CD4-positive, alpha-beta T cell treated with Interleukin-1 beta for 1 hour (primary cell): ENCODE data around the gene DEF6.
A peak's percentile ranks its signal among the peaks of the same experiment; 100 is the strongest.

Experiments
- DNase-seq, 2 donors: peaks; one replicate each; pipeline ENCODE4 v3.0.0-alpha.2; 2020 to 2022

DEF6 gene

GRCh38 chr6:35343835-35344550 lies 46.4 kb downstream of the DEF6 start:
- DNase-seq: no peak

- no peak for DNase-seq
Measured at GRCh38 chr6:35351422-35351821, 53.8 kb downstream of the DEF6 start.

- no peak for DNase-seq
Measured at GRCh38 chr6:35352735-35353134, 55.1 kb downstream of the DEF6 start.

- no peak for DNase-seq
Measured at GRCh38 chr6:35354361-35355135, 56.9 kb downstream of the DEF6 start.

- DNase-seq: no peak
Measured at GRCh38 chr6:35356391-35356790, 58.8 kb downstream of the DEF6 start.

GRCh38 chr6:35357677-35358076 lies 60.1 kb downstream of the DEF6 start:
- no peak for DNase-seq

- no peak for DNase-seq
Measured at GRCh38 chr6:35358086-35358485, 60.5 kb downstream of the DEF6 start.

- DNase-seq: no peak
Measured at GRCh38 chr6:35359346-35359743, 61.7 kb downstream of the DEF6 start.

- no peak for DNase-seq
Measured at GRCh38 chr6:35359744-35360348, 62.2 kb downstream of the DEF6 start.

- no peak for DNase-seq
Measured at GRCh38 chr6:35360349-35361138, 62.9 kb downstream of the DEF6 start.

GRCh38 chr6:35362200-35362599 lies 64.6 kb downstream of the DEF6 start:
- no peak for DNase-seq

GRCh38 chr6:35363293-35363750 lies 65.7 kb downstream of the DEF6 start:
- peak in 1 of 2 donors; percentile 15 for DNase-seq

- DNase-seq: no peak
Measured at GRCh38 chr6:35365594-35366203, 68.1 kb downstream of the DEF6 start.

GRCh38 chr6:35366204-35366596 lies 68.6 kb downstream of the DEF6 start:
- DNase-seq: no peak

GRCh38 chr6:35367646-35368037 lies 70.0 kb downstream of the DEF6 start:
- DNase-seq: no peak

GRCh38 chr6:35368038-35368887 lies 70.6 kb downstream of the DEF6 start:
- peak in 1 of 2 donors; percentile 22 for DNase-seq

GRCh38 chr6:35370124-35370741 lies 72.6 kb downstream of the DEF6 start:
- DNase-seq: peak; percentile 30 to 79

- peak in 1 of 2 donors; percentile 37 for DNase-seq
Measured at GRCh38 chr6:35370785-35371493, 73.3 kb downstream of the DEF6 start.
